ENCODE results near the gene CA10.

DNA sequence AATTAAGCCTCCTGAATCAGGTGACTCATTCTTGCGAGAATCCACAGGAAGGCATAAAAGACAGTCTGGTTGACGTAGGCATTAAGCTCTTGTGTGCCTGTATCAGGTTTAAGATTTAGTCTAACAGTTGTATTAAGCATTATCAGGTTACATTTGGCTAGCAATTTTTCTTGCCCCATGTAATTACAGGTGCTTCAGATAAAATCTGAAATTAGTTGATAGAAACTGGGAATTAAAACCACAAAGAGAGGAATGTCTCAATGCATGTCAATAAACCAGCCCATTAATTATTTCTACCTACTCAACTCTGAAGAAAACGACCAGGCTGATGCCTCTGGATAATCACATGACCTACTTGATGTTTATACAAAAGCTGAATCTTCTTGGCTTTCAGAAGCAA, 217.2 kb downstream of the CA10 start:
- TF ChIP-seq, protein P1, sequence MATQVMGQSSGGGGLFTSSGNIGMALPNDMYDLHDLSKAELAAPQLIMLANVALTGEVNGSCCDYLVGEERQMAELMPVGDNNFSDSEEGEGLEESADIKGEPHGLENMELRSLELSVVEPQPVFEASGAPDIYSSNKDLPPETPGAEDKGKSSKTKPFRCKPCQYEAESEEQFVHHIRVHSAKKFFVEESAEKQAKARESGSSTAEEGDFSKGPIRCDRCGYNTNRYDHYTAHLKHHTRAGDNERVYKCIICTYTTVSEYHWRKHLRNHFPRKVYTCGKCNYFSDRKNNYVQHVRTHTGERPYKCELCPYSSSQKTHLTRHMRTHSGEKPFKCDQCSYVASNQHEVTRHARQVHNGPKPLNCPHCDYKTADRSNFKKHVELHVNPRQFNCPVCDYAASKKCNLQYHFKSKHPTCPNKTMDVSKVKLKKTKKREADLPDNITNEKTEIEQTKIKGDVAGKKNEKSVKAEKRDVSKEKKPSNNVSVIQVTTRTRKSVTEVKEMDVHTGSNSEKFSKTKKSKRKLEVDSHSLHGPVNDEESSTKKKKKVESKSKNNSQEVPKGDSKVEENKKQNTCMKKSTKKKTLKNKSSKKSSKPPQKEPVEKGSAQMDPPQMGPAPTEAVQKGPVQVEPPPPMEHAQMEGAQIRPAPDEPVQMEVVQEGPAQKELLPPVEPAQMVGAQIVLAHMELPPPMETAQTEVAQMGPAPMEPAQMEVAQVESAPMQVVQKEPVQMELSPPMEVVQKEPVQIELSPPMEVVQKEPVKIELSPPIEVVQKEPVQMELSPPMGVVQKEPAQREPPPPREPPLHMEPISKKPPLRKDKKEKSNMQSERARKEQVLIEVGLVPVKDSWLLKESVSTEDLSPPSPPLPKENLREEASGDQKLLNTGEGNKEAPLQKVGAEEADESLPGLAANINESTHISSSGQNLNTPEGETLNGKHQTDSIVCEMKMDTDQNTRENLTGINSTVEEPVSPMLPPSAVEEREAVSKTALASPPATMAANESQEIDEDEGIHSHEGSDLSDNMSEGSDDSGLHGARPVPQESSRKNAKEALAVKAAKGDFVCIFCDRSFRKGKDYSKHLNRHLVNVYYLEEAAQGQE (IDR thresholded peaks at IDR 0.05; ENCODE audit: unreplicated experiment), result no peak
- TF ChIP-seq, protein P2, sequence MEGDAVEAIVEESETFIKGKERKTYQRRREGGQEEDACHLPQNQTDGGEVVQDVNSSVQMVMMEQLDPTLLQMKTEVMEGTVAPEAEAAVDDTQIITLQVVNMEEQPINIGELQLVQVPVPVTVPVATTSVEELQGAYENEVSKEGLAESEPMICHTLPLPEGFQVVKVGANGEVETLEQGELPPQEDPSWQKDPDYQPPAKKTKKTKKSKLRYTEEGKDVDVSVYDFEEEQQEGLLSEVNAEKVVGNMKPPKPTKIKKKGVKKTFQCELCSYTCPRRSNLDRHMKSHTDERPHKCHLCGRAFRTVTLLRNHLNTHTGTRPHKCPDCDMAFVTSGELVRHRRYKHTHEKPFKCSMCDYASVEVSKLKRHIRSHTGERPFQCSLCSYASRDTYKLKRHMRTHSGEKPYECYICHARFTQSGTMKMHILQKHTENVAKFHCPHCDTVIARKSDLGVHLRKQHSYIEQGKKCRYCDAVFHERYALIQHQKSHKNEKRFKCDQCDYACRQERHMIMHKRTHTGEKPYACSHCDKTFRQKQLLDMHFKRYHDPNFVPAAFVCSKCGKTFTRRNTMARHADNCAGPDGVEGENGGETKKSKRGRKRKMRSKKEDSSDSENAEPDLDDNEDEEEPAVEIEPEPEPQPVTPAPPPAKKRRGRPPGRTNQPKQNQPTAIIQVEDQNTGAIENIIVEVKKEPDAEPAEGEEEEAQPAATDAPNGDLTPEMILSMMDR (conservative IDR thresholded peaks at IDR 0.05; ENCODE audit: low read depth in 2 of 2), result no peak
- TF ChIP-seq EZH2phosphoT487 (IDR thresholded peaks at IDR 0.05; ENCODE audit: unreplicated experiment), result no peak
- TF ChIP-seq CREB1 (CRISPR knock-in tag; IDR thresholded peaks at IDR 0.05; ENCODE audit: low read depth), result no peak
- TF ChIP-seq EZH2 (IDR thresholded peaks at IDR 0.05; ENCODE audit: low read depth, unreplicated experiment), result no peak
- no peak for TF ChIP-seq POLR2AphosphoS5 (IDR thresholded peaks at IDR 0.05; ENCODE audit: low read depth)
- TF ChIP-seq JUNB (IDR thresholded peaks at IDR 0.05; ENCODE audit: unreplicated experiment), result no peak
- no peak for TF ChIP-seq STAT1 (IDR thresholded peaks at IDR 0.05; ENCODE audit: unreplicated experiment)
- TF ChIP-seq ETS1 (IDR thresholded peaks at IDR 0.05), result no peak

Measured in GM23338 (cell line).